Stomach (tissue), 4 donors: ENCODE results near the gene LORICRIN.

Experiments
- POLR2A ChIP-seq, 4 donors: fragments of 450-650 bp; IDR thresholded peaks; one replicate each; pipeline ENCODE4 v1.6.1; 2016; ENCODE audit warnings: antibody characterized with exemption in 4 of 4, control low read depth in 2 of 4, mild to moderate bottlenecking in 1 of 4, moderate library complexity in 1 of 4
- POLR2AphosphoS5 ChIP-seq, 3 donors: sonication (generic); formaldehyde crosslinking; IDR thresholded peaks; one replicate each; pipeline ENCODE4 v1.6.1; 2016; ENCODE audit warnings: antibody characterized with exemption in 3 of 3
- TF ChIP-seq, protein P1 (sequence below), 7 experiments: fragments of 450-650 bp in 4 of 7; fragments of 200-600 bp in 3 of 7; sonication (generic) in 3 of 7; IDR thresholded peaks; one replicate each; pipeline ENCODE4 v1.5.1; 2016 to 2019; ENCODE audit warnings: antibody characterized with exemption in 7 of 7, control low read depth in 2 of 7, mild to moderate bottlenecking in 1 of 7

- TF ChIP-seq, protein P1, sequence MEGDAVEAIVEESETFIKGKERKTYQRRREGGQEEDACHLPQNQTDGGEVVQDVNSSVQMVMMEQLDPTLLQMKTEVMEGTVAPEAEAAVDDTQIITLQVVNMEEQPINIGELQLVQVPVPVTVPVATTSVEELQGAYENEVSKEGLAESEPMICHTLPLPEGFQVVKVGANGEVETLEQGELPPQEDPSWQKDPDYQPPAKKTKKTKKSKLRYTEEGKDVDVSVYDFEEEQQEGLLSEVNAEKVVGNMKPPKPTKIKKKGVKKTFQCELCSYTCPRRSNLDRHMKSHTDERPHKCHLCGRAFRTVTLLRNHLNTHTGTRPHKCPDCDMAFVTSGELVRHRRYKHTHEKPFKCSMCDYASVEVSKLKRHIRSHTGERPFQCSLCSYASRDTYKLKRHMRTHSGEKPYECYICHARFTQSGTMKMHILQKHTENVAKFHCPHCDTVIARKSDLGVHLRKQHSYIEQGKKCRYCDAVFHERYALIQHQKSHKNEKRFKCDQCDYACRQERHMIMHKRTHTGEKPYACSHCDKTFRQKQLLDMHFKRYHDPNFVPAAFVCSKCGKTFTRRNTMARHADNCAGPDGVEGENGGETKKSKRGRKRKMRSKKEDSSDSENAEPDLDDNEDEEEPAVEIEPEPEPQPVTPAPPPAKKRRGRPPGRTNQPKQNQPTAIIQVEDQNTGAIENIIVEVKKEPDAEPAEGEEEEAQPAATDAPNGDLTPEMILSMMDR (IDR thresholded peaks at IDR 0.05), result no peak
- TF ChIP-seq POLR2AphosphoS5 (IDR thresholded peaks at IDR 0.05), result no peak
- no peak for TF ChIP-seq POLR2A (IDR thresholded peaks at IDR 0.05)
Observed at GRCh38 chr1:153217744-153218416, 41.6 kb upstream of the LORICRIN start.
